HG02678 (cell line): ENCODE results near the gene CCL14.
"Not testable (repeated sequence)": the region's sequence is repeated elsewhere in the genome, so short reads cannot be mapped to it uniquely, and the experiment has no call there.

ENCODE experiments used
- ATAC-seq: cut with Tn5 transposase; IDR thresholded peaks from one replicate; pipeline ENCODE4 v1.9.1; 2021; ENCODE audit warnings: mild to moderate bottlenecking, moderate library complexity; ENCODE audit not compliant: unreplicated experiment

The CCL14 gene

GRCh38 chr17:35986643-35987042 is at the start of gene CCL14:
CCL14 (minus strand) TSS chr17:35986729; CDS start chr17:35986649, 80 bp downstream.
- no peak for ATAC-seq

GRCh38 chr17:36036235-36036634 is 49.7 kb upstream of the CCL14 start:
- no peak for ATAC-seq

DNA sequence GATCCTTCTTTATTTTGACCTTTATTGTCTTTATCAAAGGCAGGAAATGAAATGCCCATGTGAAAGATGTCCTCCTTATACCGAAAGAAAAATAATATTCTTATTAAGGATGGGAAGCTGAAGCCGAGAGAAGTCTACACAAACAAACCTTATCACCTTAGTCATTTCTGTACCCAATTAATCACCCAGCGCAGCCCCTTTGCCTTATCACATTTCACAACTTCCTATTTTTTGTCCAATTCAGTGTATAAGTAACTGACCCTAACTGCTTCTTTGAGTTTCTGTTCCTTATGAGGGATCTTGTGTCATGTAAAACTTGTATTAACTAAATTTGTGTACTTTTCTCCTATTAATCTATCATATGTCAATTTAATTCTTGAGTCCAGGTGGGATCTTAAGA is 47.6 kb upstream of the CCL14 start:
- no peak for ATAC-seq

DNA sequence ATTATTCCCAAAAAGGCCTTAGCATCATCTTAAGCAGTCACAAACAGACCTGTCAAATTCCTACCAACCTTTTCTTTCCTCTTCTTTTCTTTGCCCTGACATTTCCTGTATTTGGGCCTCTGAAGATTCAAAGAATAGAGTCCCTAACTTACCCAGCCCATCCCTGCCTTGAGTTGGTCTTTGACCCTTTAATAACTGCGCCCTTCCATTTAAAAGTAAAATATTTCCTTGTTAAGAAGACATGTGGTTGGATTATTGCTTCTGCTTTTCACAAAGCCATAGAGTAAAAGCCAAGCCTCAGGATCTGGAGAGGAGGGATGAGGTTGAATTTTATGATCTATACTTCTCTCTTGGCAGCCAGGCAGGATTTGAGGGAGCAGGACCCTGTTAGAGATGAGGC is 44.4 kb upstream of the CCL14 start:
- no peak for ATAC-seq

- ATAC-seq: no peak
Observed at GRCh38 chr17:36027761-36028160, 41.2 kb upstream of the CCL14 start.

GRCh38 chr17:36024106-36024869 is 37.8 kb upstream of the CCL14 start:
- no peak for ATAC-seq

- no peak for ATAC-seq
Observed at GRCh38 chr17:36019423-36019822, 32.9 kb upstream of the CCL14 start.

DNA sequence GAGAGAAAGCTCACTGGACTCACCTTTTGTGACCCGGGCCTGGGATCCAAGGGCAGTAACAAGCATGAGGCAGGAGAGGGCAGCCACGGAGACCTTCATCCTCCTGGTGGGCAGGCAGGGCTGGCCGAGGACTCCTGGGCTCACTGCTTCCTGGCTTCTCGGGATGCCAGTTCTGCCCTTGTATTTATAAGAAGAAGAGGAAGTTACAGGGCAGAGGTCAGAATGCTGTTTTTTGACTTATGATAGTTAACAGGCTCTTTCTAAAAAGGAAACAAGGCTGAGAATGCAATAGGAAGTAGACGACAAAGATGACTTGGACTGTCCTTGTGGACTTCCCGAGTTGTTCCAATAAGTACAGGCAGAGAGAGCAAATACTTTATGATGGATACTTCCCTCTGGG is 31.3 kb upstream of the CCL14 start, which contains the start of gene CCL23:
TSS of gene CCL23 (minus strand) at position 174 of the 400 bp plus-strand sequence. CDS start at position 99, 75 bp downstream.
- ATAC-seq: no peak

DNA sequence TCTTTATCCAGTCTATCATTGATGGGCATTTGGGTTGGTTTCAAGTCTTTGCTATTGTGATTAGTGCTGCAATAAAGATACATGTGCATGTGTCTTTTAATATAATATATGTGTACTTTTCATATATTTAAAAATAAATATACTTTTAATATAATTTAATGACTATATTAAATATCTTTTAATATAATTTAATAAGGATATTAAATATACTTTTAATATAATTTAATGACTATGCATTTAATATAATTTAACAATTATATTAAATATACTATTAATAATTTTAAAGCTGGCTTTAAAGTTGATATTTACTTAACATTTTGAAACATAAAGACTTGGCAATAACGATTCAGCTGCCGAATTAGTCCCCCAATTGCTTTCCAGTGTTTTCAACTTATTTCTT is 30.0 kb upstream of the CCL14 start:
- no peak for ATAC-seq

- ATAC-seq: not testable (repeated sequence)
Observed at GRCh38 chr17:36015895-36016294, 29.4 kb upstream of the CCL14 start.

- no peak for ATAC-seq
Observed at GRCh38 chr17:36014946-36015345, 28.4 kb upstream of the CCL14 start.

GRCh38 chr17:36011201-36011600 is 24.7 kb upstream of the CCL14 start:
- ATAC-seq: no peak

- ATAC-seq: no peak
Observed at GRCh38 chr17:36008998-36009665, 22.6 kb upstream of the CCL14 start.

- no peak for ATAC-seq
Observed at GRCh38 chr17:36004594-36005108, 18.1 kb upstream of the CCL14 start.

DNA sequence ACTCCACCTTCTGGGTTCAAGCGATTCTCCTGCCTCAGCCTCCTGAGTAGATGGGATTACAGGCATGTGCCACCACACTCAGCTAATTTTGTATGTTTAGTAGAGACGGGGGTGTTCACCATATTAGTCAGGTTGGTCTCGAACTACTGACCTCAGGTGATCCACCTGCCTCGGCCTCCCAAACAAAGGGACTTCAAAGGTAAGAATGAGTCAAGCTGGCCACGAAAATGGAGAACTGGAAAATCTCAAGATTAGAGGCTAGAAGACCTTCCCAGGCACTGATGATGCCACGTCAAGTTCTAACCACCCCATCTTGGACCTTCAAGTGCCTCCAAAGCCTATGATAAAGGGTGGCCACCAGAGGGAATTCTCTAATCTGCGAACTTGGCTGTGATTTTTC is 16.1 kb upstream of the CCL14 start:
- ATAC-seq: no peak

DNA sequence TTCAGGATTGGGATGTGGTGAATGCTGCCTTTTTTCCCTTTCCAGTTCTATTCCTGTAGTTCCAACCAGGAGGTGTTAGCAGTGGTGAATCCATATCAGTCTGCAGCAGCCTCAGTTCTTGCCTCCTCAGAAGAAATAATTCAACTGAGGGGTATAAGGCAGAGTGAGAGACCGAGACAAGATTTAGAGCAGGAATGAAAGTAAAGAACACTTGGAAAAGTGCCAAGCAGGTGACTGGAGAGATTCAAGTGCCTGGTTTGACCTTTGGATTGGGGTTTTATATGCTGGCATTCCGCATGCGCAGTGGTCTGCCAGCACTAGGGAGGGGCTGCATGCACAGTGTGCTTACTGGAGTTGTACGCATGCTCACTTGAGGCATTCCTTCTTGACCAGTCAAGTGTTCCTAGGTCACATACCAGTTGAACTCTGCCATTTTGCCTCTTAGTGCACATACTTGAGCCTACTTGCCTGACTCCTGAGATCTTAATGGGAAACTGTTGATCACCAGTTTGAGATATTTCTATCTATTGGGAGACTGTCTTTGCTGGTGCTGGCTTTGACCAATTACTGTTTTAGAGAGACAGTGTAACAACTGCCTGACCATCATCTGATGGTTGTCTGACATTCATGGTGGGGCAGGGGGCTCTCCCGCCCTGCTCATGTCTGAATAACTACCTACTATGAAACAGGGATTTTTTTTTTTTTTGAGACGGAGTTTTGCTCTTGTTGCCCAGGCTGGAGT is 15.5 kb upstream of the CCL14 start:
- ATAC-seq: no peak

DNA sequence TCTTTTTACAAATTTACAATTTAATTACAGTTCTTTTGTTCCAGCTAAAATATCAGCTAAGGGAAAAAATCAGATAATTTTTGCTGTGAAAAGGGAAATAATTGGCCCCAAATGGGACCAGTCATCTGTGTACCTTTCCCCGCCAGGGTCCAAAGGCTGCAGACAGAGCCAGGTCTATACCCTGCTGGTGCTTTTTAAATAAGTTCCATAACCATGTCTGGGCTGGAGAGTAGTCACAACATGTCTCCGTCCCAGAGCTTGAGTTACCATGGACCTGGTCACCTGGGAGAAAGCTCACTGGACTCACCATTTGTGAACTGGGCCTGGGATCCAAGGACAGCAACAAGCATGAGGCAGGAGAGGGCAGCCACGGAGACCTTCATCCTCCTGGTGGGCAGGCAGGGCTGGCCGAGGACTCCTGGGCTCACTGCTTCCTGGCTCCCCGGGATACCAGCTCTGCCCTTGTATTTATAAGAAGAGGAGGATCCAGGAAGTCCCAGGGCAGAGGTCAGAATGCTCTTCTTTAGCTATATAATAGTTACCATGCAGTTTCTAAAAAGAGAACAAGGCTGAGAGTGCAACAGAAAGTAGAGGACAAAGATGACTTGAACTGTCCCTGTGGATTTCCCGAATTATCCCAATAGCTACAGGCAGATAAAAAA is 14.7 kb upstream of the CCL14 start, which contains the start of gene CCL15:
TSS of gene CCL15 (minus strand) at position 444 of the 662 bp plus-strand sequence. CDS start at position 383, 61 bp downstream.
- ATAC-seq: no peak

DNA sequence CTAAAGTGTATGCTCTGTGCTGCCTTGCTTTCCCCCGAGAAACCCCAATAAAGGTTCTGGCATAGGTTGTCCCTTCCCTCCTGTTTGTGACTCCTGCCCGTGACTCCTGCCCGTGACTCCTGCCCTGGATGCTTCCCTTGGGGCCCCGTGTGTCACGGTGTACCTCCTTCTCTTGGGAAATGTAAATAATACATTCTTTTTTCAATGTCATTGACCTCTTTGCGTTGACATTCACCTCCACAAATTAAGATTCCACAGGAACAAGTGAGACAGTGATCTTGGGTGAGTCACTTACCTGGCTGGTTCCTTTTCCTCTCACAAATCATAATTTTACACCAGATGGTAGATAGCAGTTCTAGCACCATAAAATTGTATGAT is 14.2 kb upstream of the CCL14 start:
- ATAC-seq: no peak

DNA sequence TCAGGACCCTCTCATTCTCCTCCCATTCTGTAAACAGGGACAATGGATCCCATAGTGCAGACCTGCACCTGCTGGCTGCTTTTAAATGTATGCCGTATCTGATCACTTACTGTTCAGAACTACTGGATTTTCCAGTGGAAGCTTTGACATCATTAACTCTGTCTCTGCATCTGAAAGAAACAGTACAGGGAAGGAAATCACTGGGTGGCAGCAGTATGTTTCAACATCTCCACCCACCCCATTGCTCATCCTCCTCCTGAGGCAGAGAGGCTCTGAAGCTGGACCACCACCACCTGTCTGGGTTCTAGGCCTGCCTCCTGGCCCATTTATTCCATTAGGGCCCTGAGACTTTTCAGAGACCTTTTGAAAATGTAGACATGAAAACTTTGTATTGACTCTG is 12.2 kb upstream of the CCL14 start:
- ATAC-seq: no peak

GRCh38 chr17:35998018-35998545 is 11.6 kb upstream of the CCL14 start:
- no peak for ATAC-seq

DNA sequence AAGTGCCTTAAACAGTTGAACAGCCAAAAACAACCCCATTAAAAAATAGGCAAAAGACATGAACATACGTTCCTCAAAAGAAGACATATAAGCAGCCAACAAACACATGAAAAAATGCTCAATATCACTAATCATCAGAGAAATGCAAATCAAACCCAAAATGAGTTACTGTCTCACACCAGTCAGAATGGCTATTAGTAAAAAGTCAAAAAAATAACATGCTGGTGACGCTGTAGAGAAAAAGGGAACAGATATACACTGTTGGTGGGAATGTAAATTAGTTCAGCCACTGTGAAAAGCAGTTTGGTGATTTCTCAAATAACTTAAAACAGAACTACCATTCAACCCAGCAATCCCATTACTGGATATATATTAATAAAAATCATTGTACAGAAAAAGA is 8.8 kb upstream of the CCL14 start:
- ATAC-seq: not testable (repeated sequence)
